ENCODE data around the gene ERICH6.
"Not testable (repeated sequence)": the region's sequence is repeated elsewhere in the genome, so short reads cannot be mapped to it uniquely, and the experiment has no call there.

Gene ERICH6

DNA sequence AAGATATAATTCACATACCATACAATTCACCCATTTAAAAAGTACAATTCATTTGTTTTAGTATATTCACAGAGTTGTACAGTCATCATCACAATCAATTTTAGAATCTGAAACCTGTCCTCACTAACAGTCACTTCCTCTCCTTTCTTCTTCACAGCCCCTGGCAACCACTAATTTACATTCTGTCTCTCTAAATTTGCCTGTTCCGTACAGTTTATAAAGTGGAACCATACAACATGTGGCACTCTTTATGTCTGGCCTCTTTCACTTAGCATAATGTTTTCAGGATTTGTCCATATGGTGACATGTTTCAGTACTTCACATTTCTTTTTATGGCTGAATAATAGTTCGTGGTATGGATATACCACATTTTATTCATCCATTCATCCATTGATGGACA is 22.7 kb downstream of the ERICH6 start:
- no peak for DNase-seq (ENCODE audit: low read depth)

DNA sequence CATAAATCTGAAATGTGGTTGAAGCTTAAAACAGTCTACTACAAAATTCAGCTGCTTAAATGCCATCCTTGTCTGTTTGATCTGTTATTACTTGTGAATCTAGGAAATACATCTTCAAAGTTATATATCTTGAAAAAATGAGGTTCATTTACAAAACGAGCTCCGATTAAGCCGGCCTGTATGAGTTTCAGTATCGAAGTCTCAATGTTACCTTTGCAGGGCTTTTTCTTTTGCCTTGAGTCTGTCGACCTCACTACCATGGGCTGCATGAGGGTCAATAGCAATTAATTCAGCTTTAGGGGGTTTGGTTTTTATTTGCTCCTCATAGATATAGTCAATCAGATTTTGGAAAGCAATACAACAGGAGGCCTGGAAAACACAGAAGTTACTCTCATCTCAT is 23.2 kb downstream of the ERICH6 start:
- DNase-seq (ENCODE audit: low read depth): no peak

GRCh38 chr3:150675587-150675986 is 28.1 kb downstream of the ERICH6 start:
- no peak for DNase-seq (ENCODE audit: low read depth)

DNA sequence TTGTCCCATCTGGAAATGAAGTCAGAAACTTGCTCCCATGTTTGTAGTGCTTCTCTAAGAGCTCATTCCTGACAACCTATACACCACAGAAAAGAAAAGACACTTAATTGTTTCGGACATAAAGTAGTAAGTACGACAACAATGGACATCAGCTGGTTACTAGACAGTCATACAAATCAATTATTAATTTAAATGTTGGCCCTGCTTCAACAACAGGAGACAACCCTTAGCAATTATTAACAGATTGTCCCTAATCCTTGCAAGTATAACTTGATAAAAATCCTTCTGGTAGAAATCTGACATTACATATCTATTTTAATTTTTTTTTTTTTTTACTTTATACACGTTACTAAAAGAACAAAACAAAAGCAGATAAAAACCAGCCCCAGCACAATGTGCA is 29.8 kb downstream of the ERICH6 start:
- DNase-seq (ENCODE audit: low read depth): no peak

- DNase-seq (ENCODE audit: low read depth): no peak
Measured at GRCh38 chr3:150666167-150666566, 37.6 kb downstream of the ERICH6 start.

GRCh38 chr3:150663461-150663860 is 40.3 kb downstream of the ERICH6 start:
- no peak for DNase-seq (ENCODE audit: low read depth)

GRCh38 chr3:150662410-150663200 is 41.1 kb downstream of the ERICH6 start:
- DNase-seq (ENCODE audit: low read depth): no peak

DNA sequence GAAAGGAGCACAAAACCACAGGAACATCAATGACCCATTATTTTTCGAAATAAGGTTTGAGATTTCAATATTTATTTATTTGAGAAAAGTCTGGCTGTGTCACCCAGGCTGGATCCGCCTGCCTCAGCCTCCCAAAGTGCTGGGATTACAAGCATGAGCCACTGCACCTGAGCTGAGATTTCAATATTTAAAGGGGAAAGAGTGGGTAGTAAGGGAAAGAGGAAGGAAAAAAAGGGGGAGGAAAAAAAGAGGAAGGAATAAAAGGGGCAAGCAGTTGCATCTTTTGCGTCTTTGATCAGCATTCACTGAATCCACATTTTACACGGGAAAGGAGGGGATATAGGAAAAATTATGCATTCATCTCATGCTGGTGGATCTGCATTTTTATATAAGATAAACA is 47.4 kb downstream of the ERICH6 start:
- no peak for DNase-seq (ENCODE audit: low read depth)

DNA sequence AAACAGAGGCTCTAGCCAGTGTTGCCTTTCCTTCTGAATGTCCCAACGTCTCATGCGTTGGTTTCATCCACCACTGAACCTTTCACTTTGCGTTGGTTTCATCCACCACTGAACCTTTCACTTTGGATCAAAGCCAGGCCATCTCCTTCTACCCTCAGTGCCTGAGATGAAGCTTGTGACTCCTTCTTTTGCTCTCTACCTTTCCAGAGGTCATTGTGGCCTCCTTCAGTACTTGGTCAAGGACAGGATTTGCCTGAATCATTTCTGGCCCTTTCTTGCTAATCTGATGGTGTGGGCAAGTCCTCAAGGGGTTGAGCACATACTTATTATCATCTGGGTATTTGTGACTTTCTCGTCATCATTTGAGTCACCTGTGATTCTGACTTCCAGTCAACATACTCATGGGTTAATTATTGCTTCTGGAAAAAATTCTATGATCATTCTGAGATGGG is 50.6 kb downstream of the ERICH6 start:
- peak; percentile 15 for DNase-seq (ENCODE audit: low read depth)

GRCh38 chr3:150640256-150640655 is 63.5 kb downstream of the ERICH6 start:
- no peak for DNase-seq (ENCODE audit: low read depth)

DNA sequence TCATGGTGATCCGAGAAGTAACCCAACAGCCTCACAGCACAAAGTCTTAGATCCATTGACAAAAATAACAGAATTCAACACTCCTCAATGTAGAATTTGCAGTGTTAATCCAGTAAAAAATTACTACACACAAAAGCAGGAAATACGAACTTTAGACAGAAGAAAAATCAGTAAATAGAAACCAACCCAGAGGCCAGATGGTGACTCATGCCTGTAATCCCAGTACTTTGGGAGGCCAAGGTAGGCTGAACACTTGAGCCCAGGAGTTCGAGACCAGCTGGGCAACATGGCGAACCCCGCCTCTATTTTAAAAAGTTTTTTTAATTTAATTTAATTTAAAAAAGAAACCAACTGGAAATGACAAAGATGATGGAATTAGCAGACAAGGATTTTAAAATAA is 64.5 kb downstream of the ERICH6 start:
- peak; percentile 24 for DNase-seq (ENCODE audit: low read depth)

DNA sequence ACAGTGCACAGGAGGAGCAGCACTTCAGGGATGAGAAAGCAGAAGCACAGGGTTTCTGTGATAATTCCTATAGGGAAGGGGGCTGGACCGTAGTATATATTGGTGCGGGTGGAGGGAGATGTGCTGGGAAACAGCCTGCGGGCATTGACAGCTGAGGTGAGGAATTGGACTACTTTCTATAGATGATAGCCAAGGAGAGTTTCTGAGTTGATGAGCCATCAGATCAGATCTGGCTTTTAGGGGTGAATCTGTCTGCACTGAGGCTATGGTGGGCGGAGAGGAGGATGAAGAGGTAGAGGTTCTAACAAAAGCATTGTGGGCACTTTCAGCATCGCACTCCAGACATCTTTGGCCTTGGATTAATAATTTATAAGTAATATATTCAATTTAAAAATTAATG is 67.5 kb downstream of the ERICH6 start:
- DNase-seq (ENCODE audit: low read depth): no peak

GRCh38 chr3:150635526-150635925 is 68.2 kb downstream of the ERICH6 start:
- no peak for DNase-seq (ENCODE audit: low read depth)

DNA sequence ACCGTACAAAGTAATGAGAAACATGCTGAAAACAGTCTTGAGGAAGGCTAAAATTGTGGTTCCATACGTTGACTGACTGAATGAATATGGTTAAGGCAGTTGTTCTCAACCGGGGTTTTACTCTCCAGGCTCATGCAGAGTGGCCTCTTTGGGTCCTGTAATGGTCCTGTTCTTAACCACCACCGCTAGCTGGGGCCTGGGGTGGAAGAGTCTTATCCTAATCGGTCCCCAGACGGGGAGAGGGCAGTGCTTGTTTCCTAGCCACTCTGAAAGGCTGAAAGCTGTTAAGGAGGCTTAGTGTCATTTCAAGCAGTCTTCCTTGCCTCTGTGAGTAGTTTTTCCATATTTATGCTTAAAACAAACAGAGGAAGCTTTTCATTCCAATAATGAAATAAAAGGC is 68.6 kb downstream of the ERICH6 start:
- no peak for DNase-seq (ENCODE audit: low read depth)

- DNase-seq (ENCODE audit: low read depth): no peak
Measured at GRCh38 chr3:150631515-150632221, 72.1 kb downstream of the ERICH6 start.

- no peak for DNase-seq (ENCODE audit: low read depth)
Measured at GRCh38 chr3:150627557-150627956, 76.2 kb downstream of the ERICH6 start.

DNA sequence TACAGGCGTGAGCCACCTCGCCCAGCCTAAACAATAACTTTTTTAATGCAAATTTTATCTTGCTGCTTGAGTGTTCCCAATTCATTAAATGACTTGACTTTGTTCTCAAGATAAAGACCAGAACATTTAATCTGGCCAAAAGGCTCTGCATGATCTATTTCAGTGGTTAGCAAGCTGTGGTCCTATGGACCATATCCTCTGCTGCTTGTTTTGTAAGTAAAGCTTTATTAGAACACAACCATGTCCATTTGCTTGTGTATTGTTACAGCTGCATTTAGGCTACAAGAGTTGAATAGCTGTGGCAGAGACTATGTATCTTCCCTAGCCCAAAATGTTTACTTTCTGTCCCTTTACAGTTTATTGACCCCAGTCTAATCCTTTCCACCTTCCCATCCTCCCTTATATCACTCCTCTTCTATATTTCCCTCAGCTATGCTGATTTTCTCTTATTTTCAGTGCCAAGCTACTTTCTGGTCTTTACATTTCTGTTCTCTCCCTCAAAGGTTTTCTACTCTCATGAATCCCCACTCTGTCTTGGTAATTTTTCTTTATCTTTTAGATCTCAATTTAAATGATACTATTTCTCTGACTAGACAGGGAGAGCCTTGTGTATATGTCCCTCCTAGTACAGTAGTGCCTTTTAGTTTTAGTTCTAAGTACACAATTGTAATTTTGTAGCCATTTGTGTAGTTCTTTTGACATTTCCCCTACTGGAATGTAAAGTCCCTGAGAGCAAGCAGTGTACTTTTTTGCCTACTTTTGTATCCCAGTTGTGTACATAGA is 77.4 kb downstream of the ERICH6 start:
- DNase-seq (ENCODE audit: low read depth): no peak

- no peak for DNase-seq (ENCODE audit: low read depth)
Measured at GRCh38 chr3:150623945-150624344, 79.8 kb downstream of the ERICH6 start.

- not testable (repeated sequence) for DNase-seq (ENCODE audit: low read depth)
Measured at GRCh38 chr3:150622955-150623354, 80.8 kb downstream of the ERICH6 start.

DNA sequence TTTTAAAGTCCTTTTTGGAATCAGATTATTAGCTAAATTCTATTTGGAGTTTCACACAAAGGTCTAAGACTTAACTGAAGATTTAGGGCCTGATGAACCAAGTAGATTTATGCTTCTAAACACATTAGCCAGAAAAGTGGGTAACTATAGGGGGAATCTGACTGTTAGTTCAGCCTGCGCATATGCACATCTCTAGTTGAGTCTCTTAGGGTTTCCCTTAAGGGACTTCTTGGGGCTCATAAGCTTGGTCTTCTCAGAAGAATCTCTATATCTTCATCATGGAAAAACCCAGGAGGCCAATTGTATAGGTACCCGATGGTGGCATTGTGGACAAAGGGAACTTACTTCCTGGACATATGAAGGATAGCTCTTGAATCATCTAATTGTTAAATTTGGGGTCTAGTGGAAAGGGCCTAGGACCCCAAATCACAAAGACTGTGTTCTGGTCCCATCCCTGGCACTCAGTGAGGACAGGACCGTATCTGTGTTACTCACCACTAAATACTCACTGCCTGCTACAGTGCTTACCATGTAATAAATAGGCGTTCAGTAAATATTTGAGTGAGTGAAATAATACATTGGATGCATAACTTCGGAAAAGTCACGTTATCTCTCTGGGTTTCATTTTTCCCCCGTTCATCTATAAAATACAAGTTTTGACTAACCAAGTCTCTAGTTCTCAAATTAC is 83.6 kb downstream of the ERICH6 start:
- no peak for DNase-seq (ENCODE audit: low read depth)

- no peak for DNase-seq (ENCODE audit: low read depth)
Measured at GRCh38 chr3:150613709-150614480, 89.8 kb downstream of the ERICH6 start.
